SHP77 (cell line): Measurements from ENCODE around the gene CRIM1.
"Not testable (repeated sequence)": the region's sequence is repeated elsewhere in the genome, so short reads cannot be mapped to it uniquely, and the experiment has no call there.

Experiments used
- DNase-seq, 2 experiments: peaks; one replicate each; lab custom pipeline; 2025; lab: John Stamatoyannopoulos, UW

Gene CRIM1

DNA sequence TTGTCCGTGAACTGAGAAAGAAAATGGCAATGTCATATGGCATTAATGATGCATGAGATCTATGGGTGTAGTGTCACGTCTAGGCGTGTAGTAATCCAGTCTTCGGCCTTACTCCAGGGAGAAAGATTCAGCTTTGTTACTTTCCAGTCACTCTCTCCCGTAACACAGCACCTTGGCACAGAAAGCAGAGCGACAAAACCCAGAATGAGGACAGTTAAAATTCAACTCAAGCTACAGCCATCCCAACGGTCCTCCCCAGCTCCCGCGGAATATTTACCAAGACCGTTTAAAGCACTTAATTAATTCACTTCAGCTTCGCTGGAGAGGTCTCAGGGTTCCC lies 797 bp upstream of the CRIM1 start:
- DNase-seq: no peak

DNA sequence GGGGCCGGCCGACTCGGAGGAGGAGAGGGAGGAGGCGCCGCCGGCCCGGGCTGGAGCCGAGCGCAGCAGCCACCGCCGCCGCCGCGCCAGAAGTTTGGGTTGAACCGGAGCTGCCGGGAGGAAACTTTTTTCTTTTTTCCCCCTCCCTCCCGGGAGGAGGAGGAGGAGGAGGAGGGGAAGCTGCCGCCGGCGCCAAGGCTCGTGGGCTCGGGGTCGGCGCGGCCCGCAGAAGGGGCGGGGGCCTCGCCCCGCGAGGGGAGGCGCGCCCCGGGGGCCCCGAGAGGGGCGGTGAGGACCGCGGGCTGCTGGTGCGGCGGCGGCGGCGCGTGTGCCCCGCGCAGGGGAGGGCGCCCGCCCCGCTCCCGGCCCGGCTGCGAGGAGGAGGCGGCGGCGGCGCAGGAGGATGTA lies 316 bp downstream of the CRIM1 start:
- DNase-seq: no peak

DNA sequence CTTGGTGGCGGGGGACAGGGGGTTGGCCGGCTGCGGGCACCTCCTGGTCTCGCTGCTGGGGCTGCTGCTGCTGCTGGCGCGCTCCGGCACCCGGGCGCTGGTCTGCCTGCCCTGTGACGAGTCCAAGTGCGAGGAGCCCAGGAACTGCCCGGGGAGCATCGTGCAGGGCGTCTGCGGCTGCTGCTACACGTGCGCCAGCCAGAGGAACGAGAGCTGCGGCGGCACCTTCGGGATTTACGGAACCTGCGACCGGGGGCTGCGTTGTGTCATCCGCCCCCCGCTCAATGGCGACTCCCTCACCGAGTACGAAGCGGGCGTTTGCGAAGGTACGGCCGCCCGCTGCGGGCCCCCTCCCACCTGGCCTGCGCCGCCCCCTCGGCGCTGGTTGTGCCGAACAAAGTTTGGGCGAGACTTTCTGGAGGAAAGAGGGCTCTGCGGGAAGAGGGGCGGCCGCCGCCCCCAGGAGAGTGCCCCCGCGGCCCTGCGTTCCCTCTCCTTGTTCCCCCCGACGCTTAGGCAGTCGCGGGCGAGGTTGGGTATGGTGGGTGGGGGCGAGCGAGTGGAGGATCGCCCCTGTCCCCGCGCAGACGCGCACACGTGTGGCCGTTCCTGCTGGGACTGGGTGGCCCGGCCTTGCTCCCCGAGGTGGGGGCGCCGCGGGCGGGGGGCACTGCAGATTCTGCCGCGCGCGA lies 866 bp downstream of the CRIM1 start:
- no peak for DNase-seq

DNA sequence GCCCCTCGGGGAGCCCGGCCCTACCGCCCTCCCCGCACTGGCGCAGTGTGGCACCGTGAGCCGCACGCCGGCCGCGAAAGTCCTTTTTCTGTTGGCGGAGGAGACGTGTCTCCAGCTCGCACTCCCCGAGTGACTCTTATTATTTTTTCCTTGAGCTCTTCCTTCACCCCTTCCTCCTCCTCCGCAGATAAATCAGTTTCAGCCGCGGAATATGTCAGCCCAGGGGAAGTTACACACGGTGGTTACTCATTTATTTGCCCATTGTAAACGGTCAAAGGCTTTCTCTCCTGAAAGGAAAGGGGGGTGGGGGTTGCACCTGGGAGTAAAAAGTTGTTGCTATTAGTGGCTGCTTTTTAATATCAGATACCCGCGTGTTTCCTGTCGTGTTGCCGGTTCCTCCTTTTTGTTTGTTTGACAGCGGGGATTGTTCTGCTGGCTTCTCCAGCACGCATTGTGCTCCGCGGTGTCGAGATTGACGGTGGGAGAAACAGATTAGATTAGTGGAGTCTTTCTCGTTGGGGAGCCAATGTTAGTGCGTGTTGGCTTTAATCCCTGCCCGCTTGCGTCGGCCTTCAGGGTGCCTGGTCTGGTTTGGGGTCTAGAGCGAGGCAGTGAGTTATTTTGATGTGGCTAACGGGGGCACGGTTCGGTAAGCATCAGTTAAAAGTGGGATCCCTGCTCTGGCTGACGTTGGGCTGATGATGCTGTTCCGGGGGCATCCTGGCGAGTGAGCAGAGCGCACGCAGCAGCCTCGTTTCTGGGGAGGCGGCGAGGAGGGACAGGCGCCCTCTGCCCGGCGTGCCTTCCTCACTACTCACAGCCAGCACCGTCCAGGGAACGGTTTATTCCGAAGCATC lies 1.6 kb downstream of the CRIM1 start:
- no peak for DNase-seq

DNA sequence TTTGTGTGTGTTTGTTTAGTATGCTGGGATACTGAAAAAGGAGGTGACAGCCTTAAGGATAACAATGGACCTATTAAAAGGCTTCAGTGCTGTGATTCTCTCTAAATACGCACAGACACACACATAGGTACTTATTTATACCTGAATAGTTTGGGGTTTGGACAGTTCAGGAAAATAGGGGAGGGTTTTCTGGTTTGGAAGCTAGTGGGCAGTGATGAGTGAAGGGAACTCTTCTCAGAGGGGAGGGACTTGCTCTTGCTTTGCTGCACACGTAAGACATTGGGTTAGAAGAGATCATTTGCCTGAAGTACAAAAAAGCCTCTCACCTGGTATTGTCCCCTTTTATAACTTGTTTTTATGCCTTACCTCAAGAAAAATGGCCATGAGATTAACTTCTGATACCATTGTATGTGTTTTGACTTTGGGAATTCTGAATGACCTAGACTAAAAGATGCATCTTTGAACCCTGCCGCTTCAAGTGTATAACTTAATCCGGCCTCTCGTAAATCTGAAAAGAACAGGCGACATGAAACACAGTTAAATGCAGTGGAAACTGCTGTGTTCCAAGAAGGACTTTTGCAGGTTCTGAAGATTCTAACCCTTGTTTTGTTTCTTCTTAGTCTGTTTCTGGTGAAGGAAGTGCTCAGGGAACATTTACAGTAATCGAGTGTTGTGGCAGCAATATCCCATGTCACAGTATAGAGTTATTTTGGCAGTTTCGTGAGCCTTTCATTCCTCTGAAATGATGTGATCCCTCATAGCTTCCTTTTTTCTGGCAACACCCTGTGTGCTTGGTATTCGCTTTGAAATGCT lies 2.5 kb downstream of the CRIM1 start:
- no peak for DNase-seq

DNA sequence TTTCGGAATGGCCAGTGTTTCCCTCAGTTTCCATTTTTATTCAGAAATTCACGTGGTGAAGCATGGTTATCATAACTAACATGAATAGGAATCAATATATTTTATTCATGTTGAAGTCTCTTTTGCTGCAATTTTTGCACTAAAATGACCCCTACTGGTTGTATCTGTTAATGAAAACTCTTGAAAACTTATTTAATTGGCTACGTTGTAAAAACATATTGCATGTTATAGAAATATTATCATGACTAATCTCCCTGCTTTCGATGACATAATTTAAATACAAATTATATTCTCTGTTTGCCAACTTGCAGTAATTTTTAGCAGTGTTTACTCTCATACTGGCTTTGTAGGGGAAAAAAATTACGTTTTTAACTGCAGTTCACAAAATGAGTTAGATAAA lies 3.5 kb downstream of the CRIM1 start:
- DNase-seq: no peak

DNA sequence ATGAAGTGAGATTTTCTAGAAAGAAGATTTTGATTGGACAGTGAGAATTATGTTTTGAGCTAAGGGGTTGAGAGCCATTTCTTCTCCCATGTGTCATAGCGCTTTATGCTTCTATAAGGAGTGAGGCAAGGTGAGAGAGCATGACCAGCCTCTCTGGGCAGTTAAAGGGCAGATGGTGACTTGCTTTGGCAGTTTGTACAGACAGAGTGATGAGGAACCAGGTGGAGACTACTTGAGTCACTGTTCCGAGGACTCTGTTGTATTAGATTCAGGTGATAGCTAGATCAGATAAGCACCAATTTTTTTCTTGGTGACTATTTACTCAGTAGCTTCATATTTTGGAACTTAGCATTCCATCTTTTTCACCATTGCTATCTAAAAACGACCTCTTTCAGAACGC lies 4.5 kb downstream of the CRIM1 start:
- DNase-seq: no peak

DNA sequence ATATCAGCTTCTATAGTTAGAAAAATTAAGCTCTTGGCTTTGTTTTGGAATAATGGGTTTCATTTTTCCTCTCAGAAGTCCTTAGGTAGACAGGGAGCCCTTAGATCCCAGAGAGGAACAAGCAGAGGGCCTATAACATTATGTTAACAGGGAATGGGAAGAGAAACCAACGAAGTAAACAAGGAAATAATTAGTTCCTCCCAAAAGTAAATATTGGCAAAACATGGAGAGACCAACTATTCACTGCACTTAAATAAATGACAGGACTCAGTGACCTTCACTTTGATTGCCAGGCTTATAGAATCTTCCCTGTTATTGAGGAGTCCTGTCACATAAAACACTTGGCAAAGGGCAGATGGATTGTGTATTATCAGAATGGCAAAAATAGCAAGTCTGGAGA lies 5.3 kb downstream of the CRIM1 start:
- DNase-seq: no peak

DNA sequence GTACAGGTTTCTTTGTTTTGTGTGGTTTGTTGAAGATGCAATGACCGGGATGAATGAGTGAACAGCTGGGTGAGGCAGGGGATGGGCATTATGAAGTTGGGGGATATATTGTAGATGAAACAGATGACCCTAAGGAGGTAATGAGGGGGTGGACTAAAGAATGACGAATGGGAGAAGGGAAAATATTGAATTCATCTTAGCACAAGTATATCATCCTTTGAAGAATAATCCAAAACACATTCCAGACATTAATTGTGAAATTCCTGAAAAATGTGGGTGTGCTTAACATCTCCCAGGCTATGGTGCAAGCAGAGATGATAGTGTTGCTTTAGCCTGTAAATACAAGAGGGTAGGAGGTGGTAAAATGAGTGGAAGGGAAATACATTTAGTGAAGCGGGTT lies 5.8 kb downstream of the CRIM1 start:
- no peak for DNase-seq

DNA sequence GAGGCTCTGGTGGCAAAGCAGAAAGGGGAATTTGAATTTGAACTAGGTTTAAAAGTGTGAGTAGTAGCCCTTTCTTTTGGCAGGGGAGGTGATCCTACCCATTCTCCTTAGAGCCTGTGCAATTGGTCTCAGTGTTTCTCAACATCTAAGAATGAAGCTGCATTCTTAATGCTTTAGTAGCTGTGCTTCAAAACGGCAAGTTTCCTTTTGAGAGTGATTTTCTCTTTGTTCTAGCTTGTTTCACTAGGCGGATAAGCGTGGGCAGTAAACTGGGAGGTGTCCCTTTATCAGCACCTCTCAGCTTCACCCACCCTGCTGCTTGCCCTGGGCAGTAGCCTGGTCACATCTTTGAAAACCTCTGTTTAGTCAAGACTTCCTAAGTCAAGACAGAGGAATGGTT lies 6.7 kb downstream of the CRIM1 start:
- no peak for DNase-seq

DNA sequence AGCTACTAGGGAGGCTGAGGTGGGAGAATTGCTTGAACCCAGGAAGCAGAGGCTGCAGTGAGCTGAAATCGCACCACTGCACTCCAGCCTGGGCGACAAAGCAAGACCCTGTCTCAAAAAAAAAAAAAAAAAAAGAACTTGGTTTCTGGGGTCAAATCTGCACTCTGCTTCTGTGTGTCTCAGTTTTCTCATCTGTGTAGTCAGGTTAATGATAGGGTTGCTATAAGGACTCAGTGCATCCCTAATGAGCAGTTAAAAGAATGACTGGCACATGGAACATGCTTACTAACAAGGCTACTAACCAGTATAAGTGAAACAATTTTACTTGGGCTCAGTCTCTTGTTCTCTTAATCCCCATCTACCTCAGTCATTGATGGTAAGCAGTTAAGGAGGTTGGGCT lies 7.5 kb downstream of the CRIM1 start:
- DNase-seq: not testable (repeated sequence)

DNA sequence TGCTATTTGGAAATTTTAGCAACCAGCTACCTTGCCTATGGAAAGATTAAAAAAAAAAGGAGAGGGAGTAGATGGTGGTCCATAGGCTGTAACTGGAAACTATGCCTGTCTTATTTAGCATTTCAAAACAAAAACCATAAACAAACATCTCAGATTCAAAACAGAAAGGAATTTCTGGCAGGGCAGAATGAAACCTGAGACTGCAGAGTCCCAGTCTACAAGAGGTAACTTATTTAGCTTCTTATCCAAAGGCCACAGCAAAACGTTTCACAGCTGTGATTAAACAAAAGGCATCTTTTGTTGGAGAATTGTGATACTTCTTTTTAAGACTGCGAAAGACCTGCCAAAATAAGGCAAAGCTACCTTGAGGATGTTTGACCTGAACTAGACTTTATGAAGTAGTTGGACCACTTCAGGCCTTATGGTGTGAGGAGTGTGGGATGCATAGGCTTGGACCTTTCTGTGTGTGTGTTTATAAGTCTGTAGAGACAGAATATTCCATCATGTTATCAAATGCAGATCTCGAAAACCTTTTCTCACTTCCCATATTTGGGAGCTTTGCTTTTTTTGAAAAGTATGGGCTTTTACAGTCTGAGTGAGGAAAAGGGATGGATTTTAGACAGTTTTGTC lies 11.0 kb downstream of the CRIM1 start:
- DNase-seq: no peak

DNA sequence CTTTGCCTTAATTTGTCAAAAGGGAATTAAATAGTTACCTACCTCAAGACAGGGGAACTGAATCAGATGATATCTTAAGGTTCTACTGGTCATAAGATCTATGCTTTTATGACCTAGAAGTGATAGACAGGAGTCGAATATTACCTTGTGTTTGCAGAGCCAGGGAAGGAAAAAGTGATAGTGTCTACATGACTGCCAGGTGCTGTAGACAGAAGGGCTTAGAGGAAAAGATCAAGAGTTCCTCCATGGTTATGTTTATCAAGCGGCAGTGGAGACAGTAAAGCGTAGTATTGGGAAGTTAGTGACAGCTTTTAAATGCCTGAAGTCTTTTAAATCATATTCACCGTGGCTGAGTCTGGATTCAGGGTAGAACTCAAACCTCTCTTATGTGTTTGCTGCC lies 11.9 kb downstream of the CRIM1 start:
- DNase-seq: no peak

DNA sequence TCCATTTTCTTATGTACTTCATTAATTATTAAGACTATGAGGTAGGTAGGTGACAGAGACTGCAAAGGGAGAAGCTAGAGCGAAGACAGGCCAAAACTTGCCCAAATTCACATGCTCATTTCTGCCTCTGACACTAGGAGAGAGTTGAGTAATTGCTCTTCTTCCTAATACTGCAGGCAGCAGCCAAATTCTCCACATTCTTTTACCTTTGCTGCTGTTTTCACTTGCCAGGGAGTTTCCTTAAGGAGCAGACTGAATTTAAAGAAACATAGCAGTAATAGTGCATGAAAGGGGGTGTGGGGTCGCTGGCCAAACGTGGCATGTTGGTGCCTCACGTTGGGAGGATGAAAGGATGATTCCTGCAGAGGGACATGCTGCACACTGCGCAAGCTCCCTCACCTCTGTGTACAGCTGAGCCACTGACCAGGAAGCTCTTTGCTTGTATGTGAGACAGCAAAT lies 12.3 kb downstream of the CRIM1 start:
- DNase-seq: no peak

DNA sequence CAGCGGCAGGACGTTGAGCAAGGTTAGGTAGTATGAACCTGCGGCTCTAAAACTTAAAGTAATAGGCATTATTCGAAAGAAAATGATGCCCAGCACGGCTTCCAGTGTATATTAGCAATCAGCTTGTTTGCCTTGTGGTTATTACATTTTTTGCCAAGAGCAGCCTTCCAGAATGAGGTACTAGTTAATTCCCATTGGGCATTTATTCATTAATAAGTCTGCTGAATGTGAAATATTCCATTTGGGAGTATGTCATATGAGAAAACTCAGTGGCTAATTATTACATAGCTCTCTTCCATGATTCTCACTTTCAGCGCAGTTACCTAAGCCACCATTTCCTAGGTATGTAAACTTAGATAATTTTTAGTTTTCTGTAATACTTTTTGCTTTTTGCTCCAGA lies 12.9 kb downstream of the CRIM1 start:
- DNase-seq: no peak

DNA sequence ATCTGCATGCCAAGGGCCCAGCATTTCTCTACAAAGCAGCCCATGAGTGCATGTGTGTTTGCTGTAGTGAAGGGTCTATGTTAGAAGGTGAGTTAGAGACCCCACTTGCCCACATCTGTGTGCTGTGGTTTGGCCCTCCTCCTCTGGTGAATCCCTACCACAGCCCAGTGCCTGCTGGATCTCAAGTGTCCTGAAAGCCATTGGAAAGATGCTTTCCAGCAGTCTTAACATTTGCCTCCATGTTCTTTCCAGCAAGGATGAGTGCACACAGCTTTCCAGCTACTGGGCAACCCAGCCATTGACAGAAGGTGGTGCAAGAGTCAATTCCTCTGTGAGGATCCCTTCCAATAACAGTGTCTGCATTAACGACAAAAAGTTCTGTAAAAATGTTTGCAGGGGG lies 13.6 kb downstream of the CRIM1 start:
- no peak for DNase-seq

DNA sequence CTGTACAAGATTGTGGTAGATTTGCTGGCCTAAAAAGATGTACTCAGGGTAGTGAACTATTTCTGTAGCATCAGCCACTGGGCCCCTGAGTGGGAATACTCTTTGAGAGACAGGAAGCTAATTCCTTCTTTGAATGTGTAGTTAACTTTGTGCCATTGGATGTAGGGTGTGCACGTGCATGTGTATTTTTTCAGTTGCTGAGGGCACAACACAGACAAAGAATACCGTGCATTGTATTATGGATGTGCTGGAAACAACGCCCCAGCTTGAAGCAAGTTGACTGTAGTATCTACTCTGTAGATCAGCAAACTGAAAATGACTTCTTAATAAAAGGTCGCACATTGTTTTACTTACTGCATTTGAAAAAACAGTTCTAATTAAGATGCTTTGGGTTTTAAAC lies 14.1 kb downstream of the CRIM1 start:
- no peak for DNase-seq

DNA sequence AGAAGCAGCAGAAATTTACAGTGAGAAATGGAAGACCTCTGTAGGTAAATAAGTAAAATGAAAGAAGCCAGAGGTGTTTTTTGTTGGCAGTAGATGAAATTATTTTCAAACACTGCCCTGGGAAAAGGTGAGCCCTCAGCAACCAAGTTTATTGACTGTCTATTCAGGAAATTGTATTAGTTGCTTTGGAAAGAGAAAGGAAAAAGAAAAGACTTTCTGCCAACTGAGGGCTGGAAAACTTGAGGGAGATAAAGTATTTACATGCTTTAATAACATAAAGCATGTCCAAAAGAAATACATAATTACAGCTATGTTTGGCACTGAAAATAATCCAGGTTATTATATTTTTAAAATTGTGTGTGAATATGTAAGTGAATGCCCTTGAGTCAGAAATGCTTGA lies 14.7 kb downstream of the CRIM1 start:
- DNase-seq: no peak

DNA sequence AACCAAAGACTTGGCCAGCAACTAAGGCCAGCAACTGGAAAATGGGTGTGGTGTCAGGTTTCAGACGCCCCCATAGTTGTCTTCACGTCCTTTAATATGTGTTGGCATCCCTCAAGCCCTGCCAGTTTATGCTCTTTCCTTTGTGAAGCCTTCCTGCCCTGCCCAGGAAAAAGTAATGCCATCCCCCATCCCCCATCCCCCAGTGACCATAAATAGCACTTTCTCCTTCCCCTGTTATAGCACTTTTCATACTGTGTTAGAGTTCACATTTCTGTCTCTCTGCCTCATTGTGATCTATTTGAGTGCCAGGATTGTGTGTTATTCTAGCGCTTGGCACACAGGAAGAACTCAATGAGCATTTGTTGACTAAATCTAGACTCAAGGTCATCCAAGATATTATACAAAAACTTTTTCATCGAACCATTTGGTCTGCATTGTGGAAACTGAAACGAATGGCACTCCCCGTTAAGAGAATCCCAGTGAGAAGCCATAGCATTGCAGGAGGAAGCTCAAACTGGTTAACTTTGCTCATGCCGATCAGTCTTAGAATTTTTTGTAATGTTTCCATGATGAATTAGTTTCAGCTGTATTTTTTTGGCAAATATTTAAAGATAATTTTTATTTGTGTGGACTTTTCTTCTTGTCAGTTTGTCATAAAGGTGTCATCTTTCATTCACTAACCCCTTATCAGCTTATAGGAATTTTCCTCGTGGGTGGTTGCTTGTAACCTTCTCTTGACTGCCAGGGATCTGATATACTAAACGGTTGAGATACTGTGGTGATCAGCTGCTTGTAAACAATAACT lies 15.7 kb downstream of the CRIM1 start:
- DNase-seq: no peak

DNA sequence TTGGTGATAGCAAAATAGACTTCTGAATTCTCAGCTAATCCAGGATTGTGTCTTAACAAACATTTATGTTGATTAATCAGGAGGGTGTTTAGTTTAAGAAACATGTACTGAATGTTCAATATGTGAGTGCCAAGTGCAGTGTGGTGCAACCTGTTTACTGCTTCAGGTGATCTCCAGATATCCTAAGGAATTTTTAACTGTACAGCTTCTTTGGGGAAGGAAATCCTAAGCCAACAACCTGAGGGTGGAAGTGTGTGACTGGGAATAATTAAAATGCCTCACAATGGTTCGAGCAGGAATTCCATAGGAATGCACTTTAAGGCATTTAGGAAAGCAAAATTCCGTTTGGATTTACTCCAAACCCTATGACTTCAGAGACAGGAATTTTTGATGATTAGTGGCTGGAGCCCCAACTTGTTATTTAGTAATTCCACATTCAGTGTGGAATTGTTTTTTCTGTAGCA lies 16.4 kb downstream of the CRIM1 start:
- no peak for DNase-seq

DNA sequence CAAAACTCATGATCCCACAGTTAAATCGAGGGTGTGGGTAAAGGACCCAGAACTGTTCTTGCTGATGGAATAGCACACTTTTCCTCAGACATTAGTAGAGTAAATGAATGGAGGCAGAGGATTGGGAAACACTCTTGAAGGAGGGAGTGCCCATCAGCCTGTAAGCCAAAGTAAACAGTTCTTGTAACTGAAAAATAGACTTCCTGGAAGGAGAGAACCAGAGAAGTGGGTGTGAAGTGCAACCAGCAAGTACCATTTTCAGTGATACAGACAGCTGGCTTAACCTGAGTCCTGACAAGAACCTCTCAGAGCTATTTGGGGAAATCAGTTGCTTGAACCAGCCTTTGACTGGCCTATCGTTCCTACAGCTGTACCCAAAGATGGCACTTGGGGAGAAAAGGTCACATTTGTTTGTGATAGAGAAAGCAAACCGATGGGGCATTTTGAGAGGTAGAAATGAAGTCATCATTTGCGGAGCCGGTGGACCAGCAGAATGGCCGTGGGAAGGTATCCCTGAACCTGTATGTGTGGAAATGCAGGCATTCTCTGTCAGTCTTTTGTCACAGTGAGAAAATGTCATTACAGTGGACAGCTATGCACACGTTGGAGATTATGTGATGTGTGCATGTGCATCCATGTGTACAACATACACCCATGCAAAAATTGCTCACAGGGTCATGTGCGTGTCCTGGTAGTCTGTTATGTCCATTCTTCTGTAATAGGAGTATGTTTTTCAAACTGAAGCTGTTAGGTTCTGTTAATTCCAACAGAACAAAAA lies 17.8 kb downstream of the CRIM1 start:
- DNase-seq: peak; percentile 21 to 29
